OCI-LY7 (cell line): ENCODE results near the gene ANKH. TPM values are rescaled to one million over a fixed set of nuclear protein-coding genes. Genes with fewer than 3 reads are reported as not detected.

Source experiments
- BruUV-seq: library from RNA; stranded (reverse); fragments of 400-500 nt; replicated peaks from 2 replicates; lab custom pipeline; 2021; lab: Mats Ljungman, UMichigan
- CTCF ChIA-PET: fragments of 300-600 bp; sonication (Branson Sonifier 250); formaldehyde crosslinking; loops from one replicate; lab custom pipeline; 2022; ENCODE audit warnings: antibody characterized with exemption; ENCODE audit not compliant: unreplicated experiment; lab: Charles Lee
- POLR2A ChIA-PET: fragments of 300-600 bp; sonication (Branson Sonifier 250); formaldehyde crosslinking; loops from one replicate; lab custom pipeline; 2022; ENCODE audit warnings: antibody characterized with exemption; lab: Charles Lee
- DNase-seq: peaks from one replicate; pipeline ENCODE4 v3.0.0-alpha.2; 2015; ENCODE audit warnings: low spot score
- H2AFZ ChIP-seq: fragments of 200-600 bp; sonication (generic), shearing (Covaris generic); 2 replicates; pipeline ENCODE4 v1.6.1; 2014; ENCODE audit warnings: mild to moderate bottlenecking, antibody characterized with exemption, low read length, moderate library complexity
- H3K27ac ChIP-seq: fragments of 200-600 bp; sonication (generic); 2 replicates; pipeline ENCODE4 v1.5.1; 2014; ENCODE audit warnings: mixed run types, low read depth, mild to moderate bottlenecking, moderate library complexity, low read length, inconsistent platforms; ENCODE audit not compliant: poor library complexity, severe bottlenecking
- H3K36me3 ChIP-seq: fragments of 200-600 bp; sonication (generic); 2 replicates; pipeline ENCODE4 v1.6.1; 2014; ENCODE audit warnings: mild to moderate bottlenecking, antibody characterized with exemption, low read length, moderate library complexity, mixed read lengths; ENCODE audit not compliant: insufficient read depth
- H3K4me1 ChIP-seq: fragments of 200-600 bp; sonication (generic); 2 replicates; pipeline ENCODE4 v1.5.1; 2014; ENCODE audit warnings: mild to moderate bottlenecking, low read length; ENCODE audit not compliant: insufficient read depth, poor library complexity, severe bottlenecking
- H3K4me2 ChIP-seq: fragments of 200-600 bp; sonication (generic); 2 replicates; pipeline ENCODE4 v1.6.1; 2014; ENCODE audit warnings: mild to moderate bottlenecking, low read length
- H3K4me3 ChIP-seq: fragments of 200-600 bp; sonication (generic); 2 replicates; pipeline ENCODE4 v1.5.1; 2014; ENCODE audit warnings: mild to moderate bottlenecking, low read depth, low read length; ENCODE audit not compliant: poor library complexity, severe bottlenecking
- H3K79me2 ChIP-seq: fragments of 200-600 bp; sonication (generic); 2 replicates; pipeline ENCODE4 v1.6.1; 2016; ENCODE audit warnings: low read depth, mild to moderate bottlenecking, low read length, moderate library complexity, mixed read lengths; ENCODE audit not compliant: insufficient read depth
- H3K9me2 ChIP-seq: fragments of 200-600 bp; sonication (generic); 2 replicates; pipeline ENCODE4 v1.6.1; 2016; ENCODE audit warnings: mild to moderate bottlenecking, low read length, mixed read lengths; ENCODE audit not compliant: insufficient read depth
- H3K9me3 ChIP-seq: fragments of 200-600 bp; sonication (generic); 2 replicates; pipeline ENCODE4 v1.6.1; 2014; ENCODE audit warnings: mild to moderate bottlenecking, mixed run types, low read length, mixed read lengths
- H4K20me1 ChIP-seq: fragments of 200-600 bp; sonication (generic); 2 replicates; pipeline ENCODE4 v1.6.1; 2014; ENCODE audit warnings: mild to moderate bottlenecking, antibody characterized with exemption, low read length, moderate library complexity, mixed read lengths; ENCODE audit not compliant: insufficient read depth
- CTCF ChIP-seq: fragments of 200-600 bp; sonication (generic); conservative IDR thresholded peaks from 2 replicates; pipeline ENCODE4 v1.5.1; 2014; ENCODE audit warnings: mild to moderate bottlenecking, antibody characterized with exemption, low read length, moderate library complexity, mixed read lengths
- EZH2phosphoT487 ChIP-seq: fragments of 200-600 bp; sonication (generic); IDR thresholded peaks from 2 replicates; pipeline ENCODE4 v1.6.1; 2018; ENCODE audit warnings: low read depth, borderline replicate concordance, mild to moderate bottlenecking, mixed run types, antibody characterized with exemption, low read length, moderate library complexity, mixed read lengths
- intact Hi-C: fragments of 100-400 bp; cut with micrococcal nuclease; formaldehyde crosslinking; loops from one replicate; pipeline ENCODE4 v1.10.0; 2022; ENCODE audit not compliant: unreplicated experiment
- total RNA-seq, 2 experiments: library from RNA; depleted of rRNA in 1 of 2; stranded (reverse); fragments of >200 nt in 1 of 2; shearing (Covaris generic) in 1 of 2; gene quantifications; 2 replicates each; pipeline ENCODE4 v1.2.3, GENCODE V29; 2014 to 2022

The ANKH gene
- total RNA-seq, 2 experiments from 2014 or later, result 23.1 to 80.4 TPM

- no TSS peak for BruUV-seq
- ChIA-PET CTCF (no interaction called here), POLR2A (interaction anchor here (0.9 to 2.3 kb wide), 3 partner anchors 14 to 22 kb away, joined by 4 to 7 read pairs (median 4); no protein-coding TSS in a partner anchor)
- Histone ChIP-seq H4K20me1 (no peaks in the 10 kb centered on the region), H3K27ac (peak overlapping the region; percentile 86), H3K4me3 (no peak overlapping the region), H3K36me3 (peaks cover 27% of the 10 kb centered on the region), H3K9me2 (no peaks in the 10 kb centered on the region), H3K79me2 (no peaks in the 10 kb centered on the region), H3K4me2 (peak overlapping the region; percentile 65), H3K9me3 (no peaks in the 10 kb centered on the region), H2AFZ (no peak overlapping the region), H3K4me1 (peaks cover 38% of the 10 kb centered on the region)
- TF ChIP-seq EZH2phosphoT487, result no peak
- no peak for TF ChIP-seq CTCF
- intact Hi-C loops, result no loop called here
- DNase-seq, result peak; percentile 45
These were observed 125.8 kb downstream of the ANKH start for GRCh38 chr5:14745753-14746152.

DNA sequence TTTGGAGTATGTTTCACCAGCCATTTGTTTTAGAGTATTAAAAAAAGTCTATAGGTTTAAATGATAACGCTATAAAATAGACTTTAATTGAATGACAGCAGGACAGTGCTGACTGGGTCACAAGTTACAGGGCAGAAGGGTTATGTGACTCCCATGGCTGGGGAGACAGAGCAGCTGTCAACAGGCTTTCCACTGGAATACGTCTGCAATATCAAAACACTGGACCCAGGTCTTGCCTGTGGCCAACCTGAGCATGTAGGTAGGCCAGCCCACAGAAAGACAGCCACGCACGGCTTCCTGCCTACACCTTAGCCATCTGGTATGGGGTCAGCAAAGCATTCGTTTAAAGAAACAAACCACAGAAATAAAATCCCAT, 126.4 kb downstream of the ANKH start:
- Histone ChIP-seq H3K36me3 (peaks cover 29% of the 10 kb centered on the region), H3K9me3 (no peaks in the 10 kb centered on the region), H3K27ac (peak overlapping the region; percentile 86), H4K20me1 (no peaks in the 10 kb centered on the region), H3K79me2 (no peaks in the 10 kb centered on the region), H3K4me2 (peak overlapping the region; percentile 65), H3K4me1 (peaks cover 38% of the 10 kb centered on the region), H3K9me2 (no peaks in the 10 kb centered on the region), H3K4me3 (peak overlapping the region; percentile 31), H2AFZ (peak overlapping the region; percentile 1; the same call in 1 of the 2 replicates)
- POLR2A ChIA-PET, result interaction anchor here (0.6 to 2.3 kb wide), 4 partner anchors 15 to 123 kb away, joined by 4 to 7 read pairs (median 4); no protein-coding TSS in a partner anchor
- CTCF ChIA-PET, result no interaction called here
- intact Hi-C loops, result no loop called here
- TF ChIP-seq CTCF, result no peak
- no peak for TF ChIP-seq EZH2phosphoT487
- BruUV-seq, result no TSS peak
- DNase-seq, result peak; percentile 10
